PC-3 (cell line): Measurements from ENCODE around the gene SNU13. TPM values are rescaled to one million over a fixed set of nuclear protein-coding genes. Genes with fewer than 3 reads are reported as not detected.
A peak's percentile ranks its signal among the peaks of the same experiment; 100 is the strongest.

Source experiments
- ATAC-seq: fragments of 200-7000 bp; cut with Tn5 transposase; 2 replicates; pipeline ENCODE4 v1.9.1; 2020; ENCODE audit warnings: mild to moderate bottlenecking, moderate library complexity
- BruUV-seq: library from RNA; stranded (reverse); fragments of 400-500 nt; replicated peaks from 2 replicates; lab custom pipeline; 2021; lab: Mats Ljungman, UMichigan
- CTCF ChIA-PET: fragments of 300-600 bp; sonication (Branson Sonifier 250); formaldehyde crosslinking; loops from one replicate; lab custom pipeline; 2022; ENCODE audit warnings: antibody characterized with exemption; lab: Charles Lee
- POLR2A ChIA-PET: fragments of 300-600 bp; sonication (Branson Sonifier 250); formaldehyde crosslinking; loops from one replicate; lab custom pipeline; 2022; ENCODE audit warnings: antibody characterized with exemption; ENCODE audit not compliant: unreplicated experiment; lab: Charles Lee
- DNase-seq: peaks from one replicate; pipeline ENCODE4 v3.0.0-alpha.2; 2015
- H2AFZ ChIP-seq: fragments of 300-600 bp; sonication (generic); 2 replicates; pipeline ENCODE4 v1.6.0; 2016; ENCODE audit warnings: antibody characterized with exemption, low read length
- H3F3A ChIP-seq: fragments of 300-600 bp; sonication (generic); one replicate; pipeline ENCODE4 v1.6.0; 2017; ENCODE audit warnings: antibody characterized with exemption, low read length, control low read depth, mild to moderate bottlenecking; ENCODE audit not compliant: unreplicated experiment
- H3K27ac ChIP-seq: fragments of 300-600 bp; sonication (generic); 2 replicates; pipeline ENCODE4 v1.5.1; 2016; ENCODE audit warnings: mild to moderate bottlenecking, low read length
- H3K27me3 ChIP-seq: fragments of 300-600 bp; sonication (generic); 2 replicates; pipeline ENCODE4 v1.6.1; 2016; ENCODE audit warnings: low read length, mixed read lengths
- H3K36me3 ChIP-seq: fragments of 300-600 bp; sonication (generic); 2 replicates; pipeline ENCODE4 v1.6.1; 2016; ENCODE audit warnings: low read depth, mixed run types, low read length, mixed read lengths
- H3K4me1 ChIP-seq: fragments of 300-600 bp; sonication (generic); 2 replicates; pipeline ENCODE4 v1.5.1; 2016; ENCODE audit warnings: low read length; ENCODE audit not compliant: insufficient read depth
- H3K4me2 ChIP-seq: fragments of 300-600 bp; sonication (generic); 2 replicates; pipeline ENCODE4 v1.6.0; 2016; ENCODE audit warnings: low read length
- H3K4me3 ChIP-seq: fragments of 300-600 bp; sonication (generic); 2 replicates; pipeline ENCODE4 v1.5.1; 2016; ENCODE audit warnings: mild to moderate bottlenecking, low read length, mixed read lengths
- H3K79me2 ChIP-seq: fragments of 300-600 bp; sonication (generic); 2 replicates; pipeline ENCODE4 v1.6.1; 2017; ENCODE audit warnings: low read length, mixed read lengths
- H3K9ac ChIP-seq: fragments of 300-600 bp; sonication (generic); 2 replicates; pipeline ENCODE4 v1.6.0; 2016; ENCODE audit warnings: mild to moderate bottlenecking, low read length
- H3K9me2 ChIP-seq: fragments of 300-600 bp; sonication (generic); replicated peaks from 2 replicates; pipeline ENCODE4 v1.6.1; 2016; ENCODE audit warnings: mixed run types, low read length, mixed read lengths
- H3K9me3 ChIP-seq: fragments of 300-600 bp; sonication (generic); 2 replicates; pipeline ENCODE4 v1.6.1; 2016; ENCODE audit warnings: low read length, mixed read lengths
- H4K20me1 ChIP-seq: fragments of 300-600 bp; sonication (generic); 2 replicates; pipeline ENCODE4 v1.6.1; 2016; ENCODE audit warnings: low read length, mixed read lengths
- CTCF ChIP-seq: fragments of 300-600 bp; sonication (generic); conservative IDR thresholded peaks from 2 replicates; pipeline ENCODE4 v1.5.1; 2017; ENCODE audit warnings: antibody characterized with exemption, low read depth, mild to moderate bottlenecking, low read length
- EZH2 ChIP-seq: fragments of 300-600 bp; sonication (generic); IDR thresholded peaks from one replicate; pipeline ENCODE4 v1.6.1; 2017; ENCODE audit warnings: antibody characterized with exemption, mild to moderate bottlenecking, low read length; ENCODE audit not compliant: unreplicated experiment
- EZH2phosphoT487 ChIP-seq: fragments of 300-600 bp; sonication (generic); IDR thresholded peaks from 2 replicates; pipeline ENCODE4 v1.6.1; 2018; ENCODE audit warnings: mild to moderate bottlenecking, antibody characterized with exemption, low read length, borderline replicate concordance
- intact Hi-C: fragments of 100-400 bp; cut with micrococcal nuclease; formaldehyde crosslinking; loops from 2 replicates; pipeline ENCODE4 v1.9.0; 2023
- total RNA-seq: library from RNA; depleted of rRNA; stranded (reverse); fragments of >200 nt; gene quantifications from 2 replicates; pipeline ENCODE4 v1.2.3, GENCODE V29; 2014

Gene SNU13
- total RNA-seq, 1 experiment from 2014 or later, result 173 TPM

- Histone ChIP-seq H3K27me3 (no peaks in the 10 kb centered on the region), H3K9ac (peak overlapping the region; percentile 94), H3K9me3 (no peaks in the 10 kb centered on the region), H3K4me3 (peak overlapping the region; percentile 82), H3K27ac (peak overlapping the region; percentile 69), H4K20me1 (peaks cover 11% of the 10 kb centered on the region), H3K9me2 (no peaks in the 10 kb centered on the region), H2AFZ (peak overlapping the region; percentile 41), H3K4me1 (peaks cover 15% of the 10 kb centered on the region; the same call in 1 of the 2 replicates), H3F3A (no peaks in the 10 kb centered on the region), H3K4me2 (peak overlapping the region; percentile 79), H3K79me2 (peaks cover 92% of the 10 kb centered on the region), H3K36me3 (peaks cover 25% of the 10 kb centered on the region)
- DNase-seq (peak; percentile 85), ATAC-seq (peak; percentile 97)
- intact Hi-C loops, result loop anchor here (2.0 kb wide), 1 partner anchor 15 kb away; no protein-coding TSS in a partner anchor
- TSS peak; percentile 68 for BruUV-seq
- POLR2A ChIA-PET, result no interaction called here
- CTCF ChIA-PET, result no interaction called here
- no peak for TF ChIP-seq CTCF
- TF ChIP-seq EZH2, result no peak
- no peak for TF ChIP-seq EZH2phosphoT487
Measured at GRCh38 chr22:41682033-41682807, 6.4 kb downstream of the SNU13 start.

- intact Hi-C loops, result loop anchor here (2.0 kb wide), 1 partner anchor 15 kb away; no protein-coding TSS in a partner anchor
- no TSS peak for BruUV-seq
- H3K9ac ChIP-seq, result peak overlapping the region; percentile 94
Measured at GRCh38 chr22:41681616-41682015, 7.1 kb downstream of the SNU13 start.

More at GRCh38 chr22:41681616-41682015, 7.1 kb downstream of the SNU13 start:
- peaks cover 25% of the 10 kb centered on the region for H3K36me3 ChIP-seq
- peak overlapping the region; percentile 82 for H3K4me3 ChIP-seq
- H3K27ac ChIP-seq, result peak overlapping the region; percentile 69; the same call in 1 of the 2 replicates
- peaks cover 87% of the 10 kb centered on the region for H3K79me2 ChIP-seq
- peaks cover 8% of the 10 kb centered on the region; the same call in 1 of the 2 replicates for H4K20me1 ChIP-seq
- ATAC-seq (peak; percentile 9; the same call in 1 of the 2 replicates), DNase-seq (no peak)
- no peaks in the 10 kb centered on the region for H3K9me2 ChIP-seq
- H2AFZ ChIP-seq, result no peak overlapping the region
- CTCF ChIA-PET, result no interaction called here
- no peaks in the 10 kb centered on the region for H3K27me3 ChIP-seq
- POLR2A ChIA-PET, result no interaction called here
- H3K4me1 ChIP-seq, result peaks cover 11% of the 10 kb centered on the region; the same call in 1 of the 2 replicates
- no peaks in the 10 kb centered on the region for H3F3A ChIP-seq
- no peaks in the 10 kb centered on the region for H3K9me3 ChIP-seq
- TF ChIP-seq EZH2, result no peak
- no peak for TF ChIP-seq CTCF
- no peak for TF ChIP-seq EZH2phosphoT487
- H3K4me2 ChIP-seq, result peak overlapping the region; percentile 79
